Stomach (tissue), 9 donors: Measurements from ENCODE around the gene EID1. TPM values are rescaled to one million over a fixed set of nuclear protein-coding genes. Genes with fewer than 3 reads are reported as not detected.

Experiments used
- DNase-seq, 2 donors: peaks; one replicate each; pipeline versions ENCODE4 v3.0.0 to v3.0.0-alpha.2; 2013 to 2019
- H3K27ac ChIP-seq, 5 donors: fragments of 200-600 bp in 4 of 5; sonication (generic) in 4 of 5; one replicate each; pipeline ENCODE4 v1.5.1; 2013 to 2019; ENCODE audit warnings: mild to moderate bottlenecking in 1 of 5, moderate library complexity in 1 of 5
- H3K27me3 ChIP-seq, 3 donors: fragments of 200-600 bp; sonication (generic); one replicate each; pipeline ENCODE4 v1.5.1; 2017 to 2019; ENCODE audit warnings: mixed run types in 1 of 3
- H3K36me3 ChIP-seq, 4 donors: fragments of 200-600 bp; sonication (generic); 1 replicate in 3 of 4; 2 replicates in 1 of 4; pipeline ENCODE4 v1.5.1; 2016 to 2019
- H3K4me1 ChIP-seq, 4 donors: fragments of 200-600 bp; sonication (generic); one replicate each; pipeline ENCODE4 v1.5.1; 2016 to 2019
- H3K4me3 ChIP-seq, 4 donors: fragments of 200-600 bp; sonication (generic) in 3 of 4; one replicate each; pipeline ENCODE4 v1.5.1; 2016 to 2019; ENCODE audit warnings: mild to moderate bottlenecking in 1 of 4
- H3K9me3 ChIP-seq, 4 donors: fragments of 200-600 bp; sonication (generic); one replicate each; pipeline ENCODE4 v1.5.1; 2016 to 2019
- EP300 ChIP-seq: sonication (generic); formaldehyde crosslinking; IDR thresholded peaks from one replicate; pipeline ENCODE4 v1.6.1; 2017; ENCODE audit warnings: antibody characterized with exemption
- POLR2A ChIP-seq, 4 donors: fragments of 450-650 bp; IDR thresholded peaks; one replicate each; pipeline ENCODE4 v1.6.1; 2016; ENCODE audit warnings: antibody characterized with exemption in 4 of 4, control low read depth in 2 of 4, mild to moderate bottlenecking in 1 of 4, moderate library complexity in 1 of 4
- POLR2AphosphoS5 ChIP-seq, 3 donors: sonication (generic); formaldehyde crosslinking; IDR thresholded peaks; one replicate each; pipeline ENCODE4 v1.6.1; 2016; ENCODE audit warnings: antibody characterized with exemption in 3 of 3
- WGBS, 5 donors: extraction: QIAGEN DNeasy Blood & Tissue Kit in 3 of 5; methylation state at CpG; one replicate each; pipeline versions ENCODE4 v1.1.5 to v1.1.7; 2013 to 2018; 5-methylcytosine and 5-hydroxymethylcytosine counted together
- intact Hi-C: fragments of 100-400 bp; cut with DNase I; formaldehyde crosslinking; loops from one replicate; pipeline ENCODE4 v1.15.1; 2023; ENCODE audit warnings: low total_unique reads
- polyA plus RNA-seq, 3 donors: library from polyadenylated mRNA; stranded (reverse); fragments of 200-250 nt; gene quantifications; one replicate each; pipeline ENCODE4 v1.2.3, GENCODE V29; 2013
- total RNA-seq, 5 donors: library from RNA; depleted of rRNA; stranded (reverse); fragments of >200 nt; gene quantifications; one replicate each; pipeline versions ENCODE4 v1.1.0 to v1.2.3, GENCODE V29; 2014 to 2016
- TF ChIP-seq, protein P1 (sequence below), 7 experiments: fragments of 450-650 bp in 4 of 7; fragments of 200-600 bp in 3 of 7; sonication (generic) in 3 of 7; IDR thresholded peaks; one replicate each; pipeline ENCODE4 v1.5.1; 2016 to 2019; ENCODE audit warnings: antibody characterized with exemption in 7 of 7, control low read depth in 2 of 7, mild to moderate bottlenecking in 1 of 7
- donor health status: healthy with polysubstance abuse.
- donor health status: Bipolar disorder and iron deficiency.
- donor health status: healthy.

The EID1 gene
- total and polyA plus RNA-seq, 8 donors = 63.6 to 455 (median 114) TPM

DNA sequence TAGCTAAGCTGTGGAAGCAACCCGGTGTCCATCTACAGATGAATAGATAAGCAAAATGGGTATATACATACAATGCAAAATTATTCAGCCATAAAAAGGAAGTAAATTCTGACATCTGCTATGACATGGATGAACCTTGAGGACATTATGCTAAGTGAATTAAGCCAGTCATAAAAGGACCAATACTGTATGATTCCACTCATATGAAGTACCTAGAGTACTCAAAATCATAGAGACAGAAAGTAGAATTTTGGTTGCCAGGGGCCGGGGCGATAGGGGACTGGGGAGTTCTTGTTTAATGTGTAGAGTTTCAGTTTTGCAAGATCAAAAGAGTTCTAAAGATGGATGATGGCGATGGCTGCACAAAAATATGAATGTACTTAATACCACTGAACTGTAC, 10.3 kb downstream of the EID1 start:
- TF ChIP-seq EP300 (no peak), POLR2A (IDR thresholded peaks at IDR 0.05) (no peak), POLR2AphosphoS5 (IDR thresholded peaks at IDR 0.05) (no peak)
- TF ChIP-seq, protein P1, sequence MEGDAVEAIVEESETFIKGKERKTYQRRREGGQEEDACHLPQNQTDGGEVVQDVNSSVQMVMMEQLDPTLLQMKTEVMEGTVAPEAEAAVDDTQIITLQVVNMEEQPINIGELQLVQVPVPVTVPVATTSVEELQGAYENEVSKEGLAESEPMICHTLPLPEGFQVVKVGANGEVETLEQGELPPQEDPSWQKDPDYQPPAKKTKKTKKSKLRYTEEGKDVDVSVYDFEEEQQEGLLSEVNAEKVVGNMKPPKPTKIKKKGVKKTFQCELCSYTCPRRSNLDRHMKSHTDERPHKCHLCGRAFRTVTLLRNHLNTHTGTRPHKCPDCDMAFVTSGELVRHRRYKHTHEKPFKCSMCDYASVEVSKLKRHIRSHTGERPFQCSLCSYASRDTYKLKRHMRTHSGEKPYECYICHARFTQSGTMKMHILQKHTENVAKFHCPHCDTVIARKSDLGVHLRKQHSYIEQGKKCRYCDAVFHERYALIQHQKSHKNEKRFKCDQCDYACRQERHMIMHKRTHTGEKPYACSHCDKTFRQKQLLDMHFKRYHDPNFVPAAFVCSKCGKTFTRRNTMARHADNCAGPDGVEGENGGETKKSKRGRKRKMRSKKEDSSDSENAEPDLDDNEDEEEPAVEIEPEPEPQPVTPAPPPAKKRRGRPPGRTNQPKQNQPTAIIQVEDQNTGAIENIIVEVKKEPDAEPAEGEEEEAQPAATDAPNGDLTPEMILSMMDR (IDR thresholded peaks at IDR 0.05) = no peak
- no peaks in the 10 kb centered on the region for H3K4me1 ChIP-seq
- no peak overlapping the region for H3K27ac ChIP-seq
- DNase-seq = no peak
- intact Hi-C loops = no loop called here
- no peak overlapping the region for H3K4me3 ChIP-seq
- H3K27me3 ChIP-seq = no peaks in the 10 kb centered on the region
- no peaks in the 10 kb centered on the region for H3K9me3 ChIP-seq
- 77 to 90% (median 88%) methylated on average over 4 of the region's 4 CpGs for WGBS, 5 donors
- H3K36me3 ChIP-seq = no peaks in the 10 kb centered on the region

DNA sequence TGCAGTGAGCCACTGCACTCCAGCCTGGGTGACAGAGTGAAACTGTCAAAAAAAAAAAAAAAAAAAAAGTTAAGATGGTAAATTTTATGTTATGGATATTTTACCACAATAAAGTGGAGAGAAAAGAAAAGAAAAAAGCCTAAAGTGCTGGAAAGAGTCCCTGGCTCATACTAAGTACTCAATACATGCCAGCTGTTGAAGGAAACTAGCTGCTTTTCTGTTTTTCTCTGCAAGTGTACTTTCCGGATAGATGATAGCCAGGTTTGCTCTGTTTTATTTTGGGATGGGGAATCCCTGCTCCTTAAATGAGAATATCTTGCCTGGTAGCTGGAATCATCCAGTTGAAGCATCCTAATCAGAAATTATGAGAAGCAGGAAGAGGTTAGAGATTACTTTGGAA, 10.9 kb downstream of the EID1 start:
- peak in 1 of 2 donors; percentile 58 for DNase-seq
- Histone ChIP-seq H3K9me3 (no peaks in the 10 kb centered on the region), H3K4me1 (no peaks in the 10 kb centered on the region), H3K4me3 (no peak overlapping the region), H3K36me3 (no peaks in the 10 kb centered on the region), H3K27ac (peak overlapping the region in 2 of 5 donors; percentile 4 to 42), H3K27me3 (no peaks in the 10 kb centered on the region)
- 48 to 83% (median 77%) methylated on average over 1 of the region's 1 CpG for WGBS, 5 donors
- TF ChIP-seq, protein P1 (IDR thresholded peaks at IDR 0.05) = no peak
- intact Hi-C loops = no loop called here

DNA sequence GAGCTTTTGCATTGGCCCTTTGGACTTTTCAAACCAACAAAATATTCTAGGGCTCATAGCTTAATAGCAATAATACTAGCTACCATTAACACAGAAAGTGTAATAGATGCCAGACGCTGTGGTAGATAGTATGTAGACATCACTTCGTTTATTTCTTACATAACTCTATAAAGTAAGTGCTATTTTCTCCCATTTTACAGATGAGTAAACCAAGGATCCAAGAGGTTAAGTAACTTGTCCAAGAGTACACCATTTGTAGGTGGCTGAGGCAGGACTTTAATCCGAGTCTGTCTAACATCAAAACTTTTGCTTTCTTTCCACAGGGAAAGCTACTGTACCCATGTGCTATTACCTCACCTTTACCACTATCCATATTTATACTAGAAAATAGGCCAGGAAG, 12.0 kb downstream of the EID1 start:
- no peaks in the 10 kb centered on the region for H3K27me3 ChIP-seq
- no peaks in the 10 kb centered on the region for H3K9me3 ChIP-seq
- peak overlapping the region in 1 of 5 donors; percentile 42 for H3K27ac ChIP-seq
- no peak overlapping the region for H3K4me3 ChIP-seq
- no peaks in the 10 kb centered on the region for H3K36me3 ChIP-seq
- intact Hi-C loops = no loop called here
- no peak for TF ChIP-seq EP300
- TF ChIP-seq, protein P1 (IDR thresholded peaks at IDR 0.05) = no peak
- no peak for TF ChIP-seq POLR2A (IDR thresholded peaks at IDR 0.05)
- TF ChIP-seq POLR2AphosphoS5 (IDR thresholded peaks at IDR 0.05) = no peak
- no peaks in the 10 kb centered on the region for H3K4me1 ChIP-seq
- DNase-seq = no peak
- WGBS, 5 donors = 85 to 91% (median 88%) methylated on average over 3 of the region's 3 CpGs

DNA sequence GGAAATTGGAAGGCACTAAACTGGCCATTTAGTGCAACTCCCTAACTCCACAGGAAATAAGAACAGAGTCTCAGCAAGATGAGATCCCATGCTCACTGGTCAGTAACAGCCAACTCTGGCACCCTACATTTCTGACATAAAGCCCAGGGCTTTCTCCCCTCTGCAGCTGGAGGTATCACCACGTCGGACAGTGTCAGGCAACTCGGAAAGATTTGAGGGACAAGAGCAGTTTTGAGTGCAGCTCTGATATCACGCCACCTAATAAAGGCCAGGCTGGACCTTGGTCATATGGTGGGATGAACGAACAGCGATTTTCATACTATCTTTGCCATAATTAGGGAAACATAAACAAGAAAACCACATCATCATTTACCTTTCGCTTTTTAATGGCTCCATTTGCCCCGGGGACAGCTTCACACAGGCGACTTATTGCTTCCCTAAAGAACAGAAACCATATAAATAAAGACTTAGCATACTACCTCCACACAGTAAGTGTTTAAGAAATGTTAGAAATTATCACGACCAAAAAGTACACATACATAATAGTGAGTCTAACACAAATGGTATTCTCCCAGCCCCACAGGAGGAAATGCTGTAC, 12.5 kb downstream of the EID1 start:
- WGBS, 5 donors = 71 to 76% (median 75%) methylated on average over 10 of the region's 10 CpGs
- no peak for DNase-seq

More for the DNA sequence above, 12.5 kb downstream of the EID1 start:
- no peaks in the 10 kb centered on the region for H3K9me3 ChIP-seq
- H3K4me1 ChIP-seq = no peaks in the 10 kb centered on the region
- peaks cover 0 to 5% (median 0%) of the 10 kb centered on the region in 3 donors for H3K27me3 ChIP-seq
- TF ChIP-seq, protein P1 (IDR thresholded peaks at IDR 0.05) = no peak
- TF ChIP-seq POLR2A (IDR thresholded peaks at IDR 0.05) = no peak
- TF ChIP-seq POLR2AphosphoS5 (IDR thresholded peaks at IDR 0.05) = no peak
- TF ChIP-seq EP300 = no peak
- H3K4me3 ChIP-seq = no peak overlapping the region
- H3K36me3 ChIP-seq = no peaks in the 10 kb centered on the region
- intact Hi-C loops = no loop called here
- H3K27ac ChIP-seq = no peak overlapping the region
